Measurements from ENCODE around the gene EP400.
"Not testable (repeated sequence)": the region's sequence is repeated elsewhere in the genome, so short reads cannot be mapped to it uniquely, and the experiment has no call there.

Gene EP400

DNA sequence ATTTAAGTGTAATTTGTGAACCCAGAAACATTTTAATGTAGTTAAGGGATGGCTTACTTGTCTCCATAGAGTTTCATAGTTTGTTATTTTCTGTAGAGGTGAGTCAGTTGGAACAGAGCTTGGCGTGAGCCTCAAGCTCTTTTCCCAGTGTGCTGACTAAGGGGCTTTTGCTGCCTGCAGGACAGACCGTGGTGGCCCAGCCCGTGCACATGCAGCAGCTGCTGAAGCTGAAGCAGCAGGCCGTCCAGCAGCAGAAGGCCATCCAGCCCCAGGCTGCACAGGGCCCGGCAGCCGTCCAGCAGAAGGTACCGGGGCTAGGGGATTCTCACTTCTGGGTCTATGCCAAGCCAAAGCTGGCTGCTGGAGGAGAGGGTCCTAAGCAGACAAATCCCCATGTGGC, 117.4 kb downstream of the EP400 start:
- DNase-seq (ENCODE audit: low read depth, low spot score), result no peak

DNA sequence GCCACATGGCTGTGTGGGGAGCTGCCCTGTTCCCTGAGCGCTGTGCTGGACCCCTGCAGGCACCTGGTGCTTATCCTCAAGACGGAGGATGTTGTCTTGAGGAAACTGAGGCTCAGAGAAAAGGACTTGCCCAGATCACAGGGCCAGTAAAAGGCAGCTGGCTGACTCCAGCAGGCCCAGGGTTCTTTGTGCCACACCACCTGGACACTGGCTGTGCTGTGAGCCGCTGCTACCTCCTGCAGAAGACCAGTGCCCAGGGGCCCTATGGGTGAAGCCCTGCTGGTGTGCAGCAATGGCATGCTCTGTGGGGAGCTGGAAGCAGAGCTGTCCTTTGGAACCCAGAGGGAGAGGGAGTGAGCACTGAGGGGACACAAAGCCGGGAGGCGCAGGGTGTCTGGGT, 118.5 kb downstream of the EP400 start:
- DNase-seq (ENCODE audit: low read depth, low spot score), result no peak

DNA sequence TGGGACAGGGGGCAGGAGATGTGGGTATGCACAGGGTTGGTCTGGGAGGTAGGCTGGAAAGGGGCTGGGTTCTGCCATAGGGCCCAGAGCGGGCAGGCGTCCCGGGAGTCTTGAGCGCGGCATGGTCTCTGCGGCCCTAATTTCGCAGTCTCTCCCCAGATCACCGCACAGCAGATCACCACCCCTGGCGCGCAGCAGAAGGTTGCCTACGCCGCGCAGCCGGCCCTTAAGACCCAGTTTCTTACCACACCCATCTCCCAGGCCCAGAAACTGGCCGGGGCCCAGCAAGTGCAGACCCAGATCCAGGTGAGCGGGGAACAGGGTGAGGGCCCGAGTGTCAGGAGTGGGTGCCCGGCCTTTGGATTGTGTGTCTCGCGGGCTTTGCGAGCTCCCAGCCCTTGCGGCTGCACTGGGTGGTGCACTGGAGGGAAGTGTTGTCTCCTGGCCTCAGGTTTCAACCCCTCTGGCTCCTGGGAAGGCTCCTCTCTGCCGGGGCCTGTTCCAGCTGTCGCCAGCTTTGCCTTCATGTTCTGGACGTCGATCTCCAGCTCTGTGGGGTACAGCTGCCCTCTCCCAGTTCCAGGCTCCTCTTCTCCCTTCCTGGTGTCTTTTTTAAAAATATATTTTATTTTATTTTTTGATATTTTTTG, 119.7 kb downstream of the EP400 start:
- no peak for DNase-seq (ENCODE audit: low read depth, low spot score)

GRCh38 chr12:132070298-132070697, 120.6 kb downstream of the EP400 start:
- no peak for DNase-seq (ENCODE audit: low read depth, low spot score)

DNA sequence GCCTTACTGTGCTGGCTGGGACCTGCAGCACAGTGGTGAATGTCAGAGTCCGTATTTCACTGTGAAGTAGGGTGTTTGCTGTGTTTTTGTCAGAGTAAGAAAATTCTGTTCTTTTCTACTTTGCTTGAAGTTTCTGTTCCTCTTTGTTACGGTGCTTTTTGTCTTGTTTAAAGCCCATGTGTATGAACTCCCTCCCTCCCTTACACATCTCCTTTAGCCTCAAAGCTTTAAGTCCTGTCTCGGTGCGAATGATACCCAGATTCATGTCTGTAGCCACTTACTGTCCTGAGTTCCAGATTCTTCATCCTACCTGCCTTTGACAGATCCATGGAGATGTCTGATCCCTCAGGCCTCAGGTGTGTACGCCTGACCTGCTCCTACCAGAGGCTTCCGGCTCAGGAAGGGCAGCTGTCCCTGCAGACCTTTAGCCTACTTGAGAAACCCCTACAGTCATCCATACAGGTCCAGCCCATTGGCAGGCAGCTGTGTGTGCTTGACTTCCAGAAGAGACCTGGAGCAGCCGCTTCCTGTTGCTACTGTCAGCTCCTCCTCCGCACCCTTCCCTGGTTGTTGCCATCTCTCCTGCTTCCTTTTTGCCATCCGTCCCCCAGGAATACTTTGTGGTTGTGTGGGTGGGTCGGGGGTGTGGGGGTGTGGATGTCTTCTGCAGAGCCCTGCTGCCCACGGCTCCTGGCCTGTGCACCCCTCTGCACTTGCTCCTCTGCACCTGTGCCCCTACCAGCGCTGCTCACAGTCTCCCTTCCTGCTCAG, 121.5 kb downstream of the EP400 start:
- no peak for DNase-seq (ENCODE audit: low read depth, low spot score)

DNA sequence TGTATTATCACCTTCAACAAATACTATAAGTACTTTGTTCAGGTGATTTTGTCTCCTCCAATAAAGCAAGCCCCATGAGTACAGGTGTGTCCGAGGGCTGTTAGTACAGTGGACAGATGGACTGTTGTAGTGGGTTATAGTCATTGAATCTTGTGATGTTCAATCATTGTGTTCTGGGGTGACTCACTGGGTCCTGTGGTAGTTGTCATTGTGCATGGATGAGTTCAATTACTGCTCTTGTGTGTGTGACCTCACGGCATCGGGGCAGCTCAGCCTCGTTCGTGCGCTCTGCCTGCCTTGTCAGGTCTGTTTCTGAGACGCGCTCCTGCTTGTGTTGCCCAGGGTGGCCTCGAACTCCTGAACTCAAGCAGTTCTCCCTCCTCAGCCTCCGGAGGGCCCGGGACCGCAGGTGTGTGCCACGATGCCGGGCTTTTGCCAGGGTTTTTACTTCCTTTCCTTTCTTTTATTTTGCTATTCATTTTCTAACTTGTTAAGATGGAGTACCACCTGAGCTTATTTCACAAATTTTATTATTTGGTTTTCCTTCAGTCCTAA, 122.2 kb downstream of the EP400 start:
- DNase-seq (ENCODE audit: low read depth, low spot score), result peak; percentile 34

DNA sequence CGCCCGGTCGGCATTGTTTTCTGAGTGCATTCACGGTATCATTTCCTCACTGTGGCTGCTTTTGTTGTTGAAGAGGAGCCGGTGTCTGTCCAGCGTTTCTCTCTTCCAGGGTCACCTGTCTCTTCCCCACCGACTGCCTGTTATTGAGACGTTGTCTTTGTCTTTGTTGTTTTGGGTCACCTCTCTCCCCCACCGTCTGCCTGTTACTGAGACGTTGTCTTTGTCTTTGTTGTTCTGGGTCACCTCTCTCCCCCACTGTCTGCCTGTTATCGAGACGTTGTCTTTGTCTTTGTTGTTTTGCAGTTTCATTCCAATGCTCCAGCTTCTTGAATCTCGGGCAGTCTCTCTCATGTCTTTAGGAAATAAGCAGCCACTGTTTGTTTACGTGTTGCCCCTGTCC, 124.5 kb downstream of the EP400 start:
- DNase-seq (ENCODE audit: low read depth, low spot score), result no peak

DNA sequence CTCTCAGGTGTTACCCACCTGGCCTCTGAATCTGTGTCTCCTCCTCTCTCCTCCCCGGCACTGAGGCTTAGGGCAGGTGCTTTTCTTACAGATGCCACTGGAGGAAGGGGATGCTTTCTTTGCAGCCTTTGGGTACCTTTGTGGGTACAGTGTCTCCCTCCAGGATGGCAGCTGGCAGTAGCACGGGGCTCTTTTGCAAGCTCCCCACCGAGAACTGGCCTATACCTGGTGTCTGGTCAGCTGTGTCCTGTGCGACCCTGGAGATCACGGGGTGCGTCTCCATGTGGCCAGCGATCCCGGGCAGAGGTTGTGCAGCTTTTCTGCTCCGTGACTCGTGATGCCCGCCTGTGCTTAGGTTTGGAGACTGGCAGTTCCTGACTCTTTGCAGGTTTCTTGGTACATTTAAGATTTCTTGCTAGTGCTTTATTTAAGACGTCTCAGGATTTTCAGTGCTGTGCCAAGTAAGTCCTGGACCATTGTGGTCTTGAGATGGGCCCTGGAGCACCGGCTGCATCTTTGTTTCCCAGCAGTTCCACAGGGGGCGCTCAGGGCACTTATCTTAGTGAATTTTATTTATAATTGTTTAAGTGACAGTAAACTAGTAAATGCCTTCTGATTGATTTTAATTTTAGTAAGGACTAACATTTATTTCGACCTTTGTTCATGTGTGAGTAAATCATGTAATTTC, 125.4 kb downstream of the EP400 start:
- no peak for DNase-seq (ENCODE audit: low read depth, low spot score)

- DNase-seq (ENCODE audit: low read depth, low spot score), result no peak
Observed at GRCh38 chr12:132075714-132076553, 126.2 kb downstream of the EP400 start.

GRCh38 chr12:132076711-132077110, 127.0 kb downstream of the EP400 start:
- DNase-seq (ENCODE audit: low read depth, low spot score), result no peak

DNA sequence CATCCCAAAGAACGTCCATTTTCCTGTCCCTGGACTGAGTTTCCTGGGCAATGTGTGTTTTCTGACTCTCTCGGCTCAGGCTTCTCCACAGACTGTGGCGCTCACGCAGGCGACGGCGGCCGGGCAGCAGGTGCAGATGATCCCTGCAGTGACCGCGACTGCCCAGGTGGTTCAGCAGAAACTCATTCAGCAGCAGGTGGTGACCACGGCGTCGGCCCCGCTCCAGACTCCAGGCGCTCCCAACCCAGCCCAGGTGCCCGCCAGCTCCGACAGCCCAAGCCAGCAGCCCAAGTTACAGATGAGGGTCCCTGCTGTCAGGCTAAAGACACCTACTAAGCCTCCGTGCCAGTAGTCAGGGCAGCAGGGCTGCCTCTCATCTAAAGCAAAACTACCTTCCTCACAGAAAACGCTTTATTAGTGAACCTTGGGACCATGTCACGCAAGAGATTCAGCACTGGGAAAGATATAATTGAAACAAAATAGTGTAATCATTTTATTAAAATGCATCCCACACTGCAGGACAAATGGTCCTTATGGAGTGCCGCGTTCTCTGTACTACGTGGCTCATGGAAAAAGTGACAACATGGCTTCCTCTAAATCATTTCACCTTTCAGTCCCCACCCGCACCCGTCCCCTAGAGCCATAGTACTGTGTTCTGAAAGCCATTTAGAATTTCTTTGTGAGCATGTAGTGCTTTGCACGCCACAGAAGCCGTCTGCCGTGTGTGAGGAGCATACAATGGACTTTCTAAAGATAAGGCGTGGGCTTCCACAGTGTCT, 127.8 kb downstream of the EP400 start:
- no peak for DNase-seq (ENCODE audit: low read depth, low spot score)

- DNase-seq (ENCODE audit: low read depth, low spot score), result peak; percentile 83
Observed at GRCh38 chr12:132078190-132078589, 128.4 kb downstream of the EP400 start.

GRCh38 chr12:132079200-132079599, 129.5 kb downstream of the EP400 start:
- DNase-seq (ENCODE audit: low read depth, low spot score), result no peak

GRCh38 chr12:132079695-132080094, 130.0 kb downstream of the EP400 start:
- no peak for DNase-seq (ENCODE audit: low read depth, low spot score)

DNA sequence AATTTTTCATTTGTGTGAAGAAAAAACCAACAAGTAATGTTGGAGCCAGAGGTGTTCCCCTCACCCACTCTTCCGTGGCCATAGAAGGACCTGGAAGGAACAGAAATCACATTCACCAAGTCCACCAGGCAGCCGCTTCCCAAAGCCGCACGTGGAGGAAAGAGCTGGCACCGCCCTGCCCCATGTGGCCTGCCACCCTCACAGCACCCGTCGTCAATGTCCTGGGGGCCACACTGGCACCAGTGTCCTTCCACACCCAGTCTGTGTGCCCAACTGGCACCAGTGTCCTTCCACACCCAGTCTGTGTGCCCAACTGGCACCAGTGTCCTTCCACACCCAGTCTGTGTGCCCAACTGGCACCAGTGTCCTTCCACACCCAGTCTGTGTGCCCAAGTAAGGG, 130.8 kb downstream of the EP400 start:
- DNase-seq (ENCODE audit: low read depth, low spot score), result not testable (repeated sequence)

DNA sequence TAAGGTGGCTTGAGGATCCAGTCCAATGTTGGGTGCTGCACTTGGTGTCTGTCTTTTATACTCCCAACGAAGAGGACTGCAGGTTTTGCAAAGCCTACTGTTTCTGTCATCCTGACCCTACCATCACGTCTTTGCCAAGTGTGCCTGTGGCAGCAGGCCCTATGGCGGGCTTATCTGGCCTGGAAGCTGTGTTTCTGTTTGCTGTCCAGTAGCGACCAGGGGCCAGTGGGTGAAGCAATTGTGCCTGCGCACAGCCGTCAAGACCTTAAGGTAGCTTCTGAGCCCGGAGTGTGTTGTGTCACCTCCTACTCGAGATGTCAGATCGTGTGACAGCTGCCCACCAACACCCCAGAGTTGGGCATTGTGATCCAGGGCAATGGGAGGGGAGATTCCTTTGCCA, 131.7 kb downstream of the EP400 start:
- DNase-seq (ENCODE audit: low read depth, low spot score), result no peak

- no peak for DNase-seq (ENCODE audit: low read depth, low spot score)
Observed at GRCh38 chr12:132083614-132083940, 133.8 kb downstream of the EP400 start.

DNA sequence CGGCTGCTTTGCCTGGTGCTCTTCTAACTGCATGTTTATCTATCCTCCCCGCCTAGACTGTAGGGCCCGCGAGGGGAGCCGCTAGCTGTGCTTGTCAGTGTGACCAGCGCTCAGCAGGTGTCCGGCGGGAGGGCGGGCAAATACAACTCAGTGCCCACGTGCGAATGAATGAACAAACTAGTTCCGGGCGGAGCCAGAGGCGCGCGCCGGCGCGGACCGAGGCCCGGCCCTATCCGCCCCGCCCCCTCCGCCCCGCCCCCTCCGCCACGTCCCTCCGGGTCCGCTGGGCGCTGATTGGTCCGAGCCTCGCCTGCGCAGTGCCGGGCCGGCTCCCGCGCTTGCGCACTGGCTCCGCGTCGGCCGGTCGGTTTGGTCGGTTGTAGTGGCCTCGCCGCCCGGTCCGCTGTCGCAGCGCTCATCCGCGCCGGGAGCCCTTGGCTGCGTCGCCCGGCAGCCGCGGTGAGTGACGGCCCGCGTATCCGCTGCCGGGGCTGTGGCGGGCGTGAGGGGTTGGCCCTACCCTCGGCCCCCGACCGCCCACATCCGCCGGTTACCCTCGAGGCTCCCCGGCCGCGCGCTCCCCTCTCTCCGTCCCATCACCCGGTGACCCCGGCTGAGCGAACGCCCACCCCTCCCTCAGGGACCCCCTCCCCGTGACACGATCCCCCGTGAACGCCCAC, 134.3 kb downstream of the EP400 start:
- peak; percentile 94 for DNase-seq (ENCODE audit: low read depth, low spot score)

DNA sequence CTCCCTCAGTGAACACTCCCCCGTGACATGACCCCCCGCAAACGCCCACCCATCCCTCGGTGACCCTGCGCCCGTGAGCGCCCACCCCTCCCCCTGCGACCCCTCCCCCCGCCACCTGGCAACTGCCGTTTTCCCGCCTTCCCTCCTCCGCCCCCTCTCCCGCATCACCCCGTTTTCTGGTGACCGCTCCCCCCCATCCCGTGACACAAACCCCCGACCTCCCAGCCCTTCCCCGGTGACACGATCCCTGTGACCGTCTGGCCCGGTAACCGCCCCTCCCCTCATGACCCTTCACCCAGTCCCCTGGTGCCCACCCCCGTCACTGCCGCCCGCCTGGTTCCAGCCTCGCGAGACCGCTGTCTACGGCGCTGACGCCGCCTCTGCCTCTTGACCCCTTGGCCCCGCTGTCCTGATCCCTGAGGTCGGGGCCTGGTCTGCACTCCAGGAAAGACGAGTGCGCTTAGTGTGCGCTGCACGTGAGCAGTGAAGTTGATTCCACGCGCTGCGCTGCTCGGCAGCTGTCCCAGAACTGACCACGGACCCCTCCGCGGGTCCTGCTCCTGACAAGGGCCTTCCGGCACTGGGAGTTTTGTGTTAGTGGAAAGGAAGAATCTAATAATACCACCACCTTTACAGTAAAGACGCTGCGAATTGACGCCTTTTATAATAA, 135.0 kb downstream of the EP400 start:
- DNase-seq (ENCODE audit: low read depth, low spot score), result peak; percentile 66

DNA sequence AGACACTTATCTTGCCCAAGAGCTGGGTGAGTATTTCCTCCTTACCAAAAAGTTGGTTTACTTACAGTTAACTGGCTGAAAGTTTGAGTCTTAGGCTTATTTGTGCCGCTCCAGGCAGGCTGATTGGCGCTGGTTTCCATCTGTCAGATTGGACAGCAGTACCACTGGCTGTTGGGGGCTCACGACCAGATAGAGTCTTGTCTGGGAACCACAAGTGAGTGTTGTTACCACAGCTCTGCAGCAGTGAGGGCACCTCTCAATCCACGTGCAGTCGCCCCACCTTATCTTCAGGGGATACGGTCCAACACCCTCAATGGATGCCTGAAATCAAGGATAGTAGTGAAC, 135.5 kb downstream of the EP400 start:
- no peak for DNase-seq (ENCODE audit: low read depth, low spot score)
